Smooth muscle cell (in vitro differentiated cells): ENCODE measurements around the gene GRID1. TPM values are rescaled to one million over a fixed set of nuclear protein-coding genes. Genes with fewer than 3 reads are reported as not detected.

Source experiments
- DNase-seq: peaks from one replicate; lab custom pipeline; 2025; ENCODE audit not compliant: unreplicated experiment; lab: John Stamatoyannopoulos, UW
- H2AFZ ChIP-seq: fragments of 200-600 bp; sonication (generic); 2 replicates; pipeline ENCODE4 v1.6.0; 2016; ENCODE audit warnings: antibody characterized with exemption, low read depth, mild to moderate bottlenecking
- H3F3A ChIP-seq: fragments of 200-600 bp; sonication (generic); 2 replicates; pipeline ENCODE4 v1.6.0; 2017; ENCODE audit warnings: antibody characterized with exemption, low read depth
- H3K27ac ChIP-seq: fragments of 200-600 bp; sonication (generic); 2 replicates; pipeline ENCODE4 v1.5.1; 2016; ENCODE audit warnings: low read depth, mild to moderate bottlenecking
- H3K27me3 ChIP-seq: fragments of 200-600 bp; sonication (generic); 2 replicates; pipeline ENCODE4 v1.6.1; 2016; ENCODE audit warnings: low read depth, mild to moderate bottlenecking
- H3K36me3 ChIP-seq: fragments of 200-600 bp; sonication (generic); 2 replicates; pipeline ENCODE4 v1.5.1; 2016; ENCODE audit warnings: low read depth
- H3K4me1 ChIP-seq: fragments of 200-600 bp; sonication (generic); 2 replicates; pipeline ENCODE4 v1.5.1; 2016; ENCODE audit warnings: low read depth
- H3K4me2 ChIP-seq: fragments of 200-600 bp; sonication (generic); 2 replicates; pipeline ENCODE4 v1.6.0; 2016; ENCODE audit warnings: mild to moderate bottlenecking
- H3K4me3 ChIP-seq: fragments of 200-600 bp; sonication (generic); 2 replicates; pipeline ENCODE4 v1.5.1; 2016; ENCODE audit warnings: mild to moderate bottlenecking
- H3K79me2 ChIP-seq: fragments of 200-600 bp; sonication (generic); 2 replicates; pipeline ENCODE4 v1.6.0; 2016; ENCODE audit warnings: low read depth, mild to moderate bottlenecking
- H3K9ac ChIP-seq: fragments of 200-600 bp; sonication (generic); 2 replicates; pipeline ENCODE4 v1.6.0; 2016; ENCODE audit warnings: low read depth
- H3K9me3 ChIP-seq: fragments of 200-600 bp; sonication (generic); replicated peaks from 2 replicates; pipeline ENCODE4 v1.5.1; 2016; ENCODE audit warnings: low read depth
- H4K20me1 ChIP-seq: fragments of 200-600 bp; sonication (generic); 2 replicates; pipeline ENCODE4 v1.6.0; 2016; ENCODE audit warnings: low read depth
- CTCF ChIP-seq: fragments of 200-600 bp; sonication (generic); IDR thresholded peaks from 2 replicates; pipeline ENCODE4 v1.5.1; 2017; ENCODE audit warnings: borderline replicate concordance, mild to moderate bottlenecking, antibody characterized with exemption; ENCODE audit not compliant: insufficient read depth, poor library complexity, severe bottlenecking
- WGBS: methylation state at CpG from one replicate; pipeline ENCODE4 v1.1.7; 2016; ENCODE audit warnings: low lambda C conversion rate; 5-methylcytosine and 5-hydroxymethylcytosine counted together
- microRNA counts: library from miRNA; unstranded; fragments of <30 nt; microRNA quantifications from one replicate; lab custom pipeline; 2016
- microRNA-seq: library from miRNA; unstranded; fragments of <30 nt; microRNA quantifications from one replicate; pipeline ENCODE4, GENCODE V29; 2016; ENCODE audit warnings: borderline number of aligned reads
- polyA plus RNA-seq: library from polyadenylated mRNA; unstranded; fragments of >200 nt; fragmentation: Nextera tagmentation; extraction: Ambion mirVana; gene quantifications from 2 replicates; pipeline ENCODE4 v1.2.1, GENCODE V29; 2016
- small RNA-seq: library from RNA; depleted of rRNA; stranded (forward); fragments of <200 nt; gene quantifications from one replicate; pipeline ENCODE3, GENCODE V24; 2014
- total RNA-seq: library from RNA; depleted of rRNA; stranded (reverse); fragments of >200 nt; gene quantifications from 2 replicates; pipeline ENCODE4 v1.2.3, GENCODE V29; 2014

GRID1 gene
- total and polyA plus RNA-seq, 2 experiments from 2014 or later: 4.4 to 7.4 TPM

GRCh38 chr10:85557077-85557476, 809.5 kb downstream of the GRID1 start:
- H3F3A ChIP-seq: no peaks in the 10 kb centered on the region
- no peaks in the 10 kb centered on the region for H3K4me1 ChIP-seq
- H3K36me3 ChIP-seq: no peaks in the 10 kb centered on the region
- H3K79me2 ChIP-seq: no peaks in the 10 kb centered on the region
- H3K4me2 ChIP-seq: no peak overlapping the region
- no peaks in the 10 kb centered on the region for H3K27me3 ChIP-seq
- no peak overlapping the region for H3K9ac ChIP-seq
- no peaks in the 10 kb centered on the region for H4K20me1 ChIP-seq
- no peak for TF ChIP-seq CTCF
- H3K9me3 ChIP-seq: no peaks in the 10 kb centered on the region
- 52% methylated on average over 2 of the region's 2 CpGs for WGBS
- no peak for DNase-seq
- no peak overlapping the region for H3K27ac ChIP-seq
- no peak overlapping the region for H2AFZ ChIP-seq
- H3K4me3 ChIP-seq: no peak overlapping the region

MicroRNAs within 50 kb of the gene (microRNA counts, 767-probe panel; counts per million panel counts)
- microRNA hsa-miR-346 (lab: Ali Mortazavi, UCI): 183 counts per million

Small RNAs within 50 kb of the gene (microRNA-seq; reads per million reads assigned to microRNA genes)
- gene MIR346: 69.0 reads per million, percentile 50 among the genes with 10 or more reads in this experiment

Small RNAs within 50 kb of the gene (small RNA-seq; reads per million reads assigned to genes)
- 0.18 reads per million for gene MIR346
- gene RF02271: not detected
- not detected for gene RN7SKP238
- gene RNA5SP322: not detected

Other genes with a start within 250 kb of the GRID1 start
- gene WAPL, start 155.0 kb upstream of the GRID1 start, total RNA-seq: 30.5 and 46.3 TPM in 2 replicates
- 14.0 and 16.6 TPM in 2 replicates for gene WAPL, start 155.0 kb upstream of the GRID1 start, polyA plus RNA-seq